Erythroblast (primary cell): ENCODE results near the gene SLPI.

ENCODE experiments used
- GATA1 ChIP-seq: IDR thresholded peaks from 2 replicates; pipeline ENCODE4 v1.6.1; 2011; ENCODE audit warnings: low read depth, mild to moderate bottlenecking, control low read depth, low read length, moderate library complexity
- POLR2A ChIP-seq: IDR thresholded peaks from 2 replicates; pipeline ENCODE4 v1.6.1; 2011; ENCODE audit warnings: mild to moderate bottlenecking, low read length

DNA sequence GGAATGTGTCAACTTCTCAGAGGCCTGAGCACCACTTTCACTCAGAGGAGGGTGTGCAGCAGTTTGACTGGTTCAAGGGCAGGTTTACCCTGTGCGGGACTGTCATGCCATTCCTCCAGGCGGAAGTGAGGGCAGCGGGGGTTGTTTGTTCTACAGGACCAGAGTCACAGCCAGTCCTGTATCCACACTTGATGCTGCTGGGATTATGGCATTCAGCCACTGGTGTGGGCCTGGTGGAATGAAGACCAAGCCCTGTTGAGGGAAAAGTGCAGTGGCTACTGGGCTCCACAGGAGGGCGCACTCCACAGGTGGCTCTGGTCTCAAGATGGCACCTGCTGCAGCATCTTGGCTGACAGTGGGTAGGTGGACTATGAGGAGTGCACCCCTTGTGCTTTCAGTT is 18.4 kb downstream of the SLPI start:
- TF ChIP-seq POLR2A: no peak
- TF ChIP-seq GATA1: no peak
